Inferior parietal cortex (tissue), 1 donor: Measurements from ENCODE around the gene GPATCH2.

ENCODE experiments used
- DNase-seq: peaks from one replicate; pipeline ENCODE4 v3.0.0-alpha.2; 2016; ENCODE audit errors: extremely low spot score

GPATCH2 gene

GRCh38 chr1:217577336-217577735 lies 53.6 kb downstream of the GPATCH2 start:
- no peak for DNase-seq

- no peak for DNase-seq
Observed at GRCh38 chr1:217574265-217574949, 56.5 kb downstream of the GPATCH2 start.

GRCh38 chr1:217569021-217569420 lies 61.9 kb downstream of the GPATCH2 start:
- DNase-seq, result no peak

DNA sequence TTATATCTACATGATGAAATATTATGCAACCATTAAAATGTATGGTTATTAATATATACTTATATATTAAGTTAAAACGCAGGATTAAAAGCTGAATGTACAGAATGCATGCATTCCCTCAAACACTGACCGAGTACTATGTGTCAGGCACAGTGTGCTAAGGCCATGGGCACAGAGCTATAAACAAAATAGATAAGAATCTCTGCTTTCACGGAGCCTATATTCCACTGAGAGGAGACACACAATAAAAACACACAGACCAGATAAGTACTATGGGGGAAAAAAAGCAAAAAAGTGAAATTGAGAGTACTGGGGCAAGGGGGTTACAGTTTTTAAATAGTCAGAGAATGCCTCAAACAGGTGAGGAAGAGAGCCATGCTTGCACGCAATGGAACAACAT lies 62.7 kb downstream of the GPATCH2 start:
- DNase-seq, result no peak

- no peak for DNase-seq
Observed at GRCh38 chr1:217564833-217565232, 66.1 kb downstream of the GPATCH2 start.

GRCh38 chr1:217564207-217564606 lies 66.7 kb downstream of the GPATCH2 start:
- no peak for DNase-seq

DNA sequence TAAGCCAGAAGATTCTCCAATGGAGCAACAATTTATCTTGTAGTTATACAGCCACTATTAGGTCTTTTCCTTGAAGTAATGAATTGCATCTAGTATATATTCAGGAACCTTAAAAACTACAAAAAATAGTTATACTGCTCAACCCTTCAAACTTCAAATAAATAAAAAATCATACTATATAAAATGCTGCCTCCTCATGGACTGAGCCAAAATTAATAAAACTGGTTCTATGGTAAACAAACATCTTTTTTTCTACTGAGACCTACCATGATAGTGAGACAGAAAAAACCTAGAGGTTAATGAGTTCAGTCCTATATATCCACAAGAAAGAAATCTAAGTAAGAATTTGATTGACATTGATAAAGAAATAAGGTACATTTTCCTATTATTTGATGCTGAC lies 67.7 kb downstream of the GPATCH2 start:
- no peak for DNase-seq

GRCh38 chr1:217562229-217562878 lies 68.5 kb downstream of the GPATCH2 start:
- no peak for DNase-seq

DNA sequence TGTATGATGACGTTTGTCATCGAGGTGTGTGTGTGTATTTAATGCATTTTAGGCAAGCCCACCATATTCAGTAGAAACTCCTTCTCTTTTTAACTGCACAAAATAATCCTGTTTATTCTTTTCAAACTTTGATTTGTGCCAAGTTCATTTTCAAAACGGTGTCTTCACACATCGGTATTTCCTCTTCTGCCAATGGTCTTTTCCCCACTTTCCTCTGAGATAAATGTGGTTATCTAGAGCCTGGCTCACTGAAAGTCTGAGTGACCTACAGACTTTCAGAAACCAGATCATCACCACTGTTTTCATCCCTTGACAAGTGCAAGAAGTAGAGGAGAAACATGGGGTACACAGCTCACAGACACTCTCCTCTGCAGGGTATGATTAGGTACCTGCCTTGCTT lies 69.4 kb downstream of the GPATCH2 start:
- DNase-seq, result no peak

DNA sequence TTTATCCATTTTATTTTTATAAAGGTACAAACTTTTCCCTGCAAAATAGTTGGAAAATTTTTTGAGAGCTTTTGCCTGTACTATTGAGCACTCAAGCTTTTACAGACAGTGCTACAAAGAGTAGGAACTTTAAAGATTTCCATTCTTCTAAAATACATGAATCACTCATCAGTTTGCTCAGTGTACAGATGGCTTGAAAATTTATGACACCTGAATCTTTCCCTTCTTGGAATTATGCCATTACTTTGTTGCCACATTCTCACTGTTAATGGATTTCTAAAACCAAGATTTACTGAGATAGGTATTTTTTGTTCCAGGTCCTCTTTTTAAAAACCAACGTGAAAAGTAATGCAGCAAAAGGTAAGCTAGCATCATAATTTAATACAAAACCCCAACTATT lies 76.0 kb downstream of the GPATCH2 start:
- no peak for DNase-seq

DNA sequence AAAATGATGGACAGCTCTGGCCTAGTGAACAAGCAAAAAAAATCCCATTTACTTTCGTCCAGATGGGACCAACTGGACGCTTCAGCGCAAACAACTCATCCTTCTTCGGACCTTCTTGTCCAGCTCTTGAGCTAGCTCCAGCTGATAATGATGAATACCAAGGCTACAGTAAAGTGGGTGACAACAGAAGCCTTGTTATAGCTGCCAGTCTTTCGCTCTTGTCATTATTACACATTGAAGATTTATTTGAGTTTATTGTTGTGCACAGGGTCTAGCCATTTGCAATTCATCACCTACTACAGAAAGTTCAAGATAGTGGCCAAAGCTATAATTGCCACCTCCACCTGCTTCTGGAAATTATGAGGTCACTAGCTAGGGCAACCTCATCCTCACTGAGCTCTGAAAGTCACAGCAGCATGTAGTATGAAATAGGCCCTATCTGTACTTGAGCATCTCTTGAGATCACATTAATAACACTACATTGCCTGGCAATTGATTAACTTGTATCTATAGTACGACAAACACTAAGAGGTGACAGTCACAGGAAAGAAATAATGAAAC lies 76.9 kb downstream of the GPATCH2 start:
- DNase-seq, result no peak

DNA sequence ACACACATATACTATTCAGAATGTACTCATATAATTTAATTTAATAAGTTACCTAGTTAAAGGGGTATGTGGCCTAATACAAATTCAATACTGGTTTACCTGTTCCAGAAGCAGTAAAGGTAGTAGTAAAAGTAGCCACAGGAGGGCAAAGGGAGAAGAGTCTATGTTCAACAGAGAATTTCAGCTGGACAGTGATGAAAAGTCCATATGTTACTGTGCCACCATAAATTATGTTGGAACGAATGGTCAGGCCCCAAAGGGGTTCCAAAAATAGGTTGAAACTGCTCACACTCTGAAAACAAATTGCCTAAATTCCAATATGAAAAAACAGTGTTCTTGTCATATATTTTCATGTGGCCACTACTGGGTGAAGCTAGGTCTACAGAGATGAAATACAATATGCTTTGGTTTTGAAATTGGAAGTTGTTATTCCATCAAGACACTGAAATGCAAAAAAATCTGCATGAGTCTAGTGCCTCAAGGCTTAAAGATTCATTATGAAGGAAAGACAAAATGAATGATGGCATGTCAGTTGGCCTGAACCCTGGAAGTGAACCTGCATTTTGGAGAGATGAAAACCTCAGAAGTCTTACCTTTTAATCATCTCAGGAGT lies 78.4 kb downstream of the GPATCH2 start:
- no peak for DNase-seq

GRCh38 chr1:217542837-217543236 lies 88.1 kb downstream of the GPATCH2 start:
- DNase-seq, result no peak

- DNase-seq, result no peak
Observed at GRCh38 chr1:217542136-217542777, 88.6 kb downstream of the GPATCH2 start.

- DNase-seq, result no peak
Observed at GRCh38 chr1:217540321-217540720, 90.6 kb downstream of the GPATCH2 start.

DNA sequence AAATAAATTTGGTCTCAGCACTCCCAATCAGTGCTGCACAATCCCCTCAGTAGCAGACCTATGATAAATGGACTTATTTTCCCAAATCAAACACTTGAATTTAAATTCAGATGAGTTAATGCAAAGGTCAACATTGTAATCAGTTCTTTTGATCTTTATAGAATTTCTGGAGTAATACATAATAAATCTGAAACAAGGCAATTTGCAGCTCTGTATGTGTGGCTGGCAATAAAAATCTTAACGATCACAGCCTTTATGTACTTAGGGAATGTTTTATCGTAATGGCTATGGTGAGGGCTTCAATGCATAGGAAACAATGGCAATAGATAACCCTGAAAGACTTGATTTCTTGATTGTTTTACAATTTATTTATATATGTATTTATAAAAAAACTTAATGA lies 91.4 kb downstream of the GPATCH2 start:
- DNase-seq, result no peak

GRCh38 chr1:217535601-217536377 lies 95.1 kb downstream of the GPATCH2 start:
- no peak for DNase-seq

DNA sequence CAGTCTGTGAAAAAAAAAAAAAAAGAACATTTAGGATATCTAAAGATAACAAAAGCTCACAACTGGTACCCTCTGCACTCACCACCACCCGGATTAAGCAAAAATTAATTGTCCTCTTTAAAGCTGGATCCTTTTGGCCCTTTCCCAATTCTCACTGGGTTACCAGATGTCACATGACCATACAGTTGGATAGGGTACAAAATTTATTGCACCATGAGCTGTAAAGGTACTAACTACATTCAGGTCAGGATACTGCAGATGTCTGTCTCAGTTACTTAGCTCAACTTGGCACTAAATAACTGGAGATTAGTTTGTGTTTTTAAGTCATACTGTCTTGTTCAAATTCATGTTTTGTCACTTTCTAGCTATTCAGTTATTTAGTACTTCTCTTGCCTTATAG lies 96.3 kb downstream of the GPATCH2 start:
- DNase-seq, result no peak

DNA sequence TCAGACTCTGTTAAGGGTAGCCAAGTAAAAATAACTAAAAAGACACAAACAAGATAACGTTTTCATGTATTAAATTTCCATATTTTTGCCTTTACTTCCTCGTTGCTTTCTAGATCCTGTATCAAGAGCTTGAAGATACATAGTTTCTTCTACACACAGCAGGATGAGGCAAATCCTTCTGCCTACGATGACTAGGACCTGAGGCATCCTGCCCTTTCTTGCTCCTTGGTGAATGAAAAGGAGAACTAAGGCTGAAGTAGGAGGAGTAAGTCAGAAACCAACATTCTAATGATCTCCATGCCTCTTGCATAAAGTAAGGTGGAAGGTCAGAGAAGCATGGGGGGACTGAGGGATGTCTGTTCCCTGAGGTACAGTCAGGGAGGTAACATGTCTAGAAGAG lies 102.6 kb downstream of the GPATCH2 start:
- no peak for DNase-seq

DNA sequence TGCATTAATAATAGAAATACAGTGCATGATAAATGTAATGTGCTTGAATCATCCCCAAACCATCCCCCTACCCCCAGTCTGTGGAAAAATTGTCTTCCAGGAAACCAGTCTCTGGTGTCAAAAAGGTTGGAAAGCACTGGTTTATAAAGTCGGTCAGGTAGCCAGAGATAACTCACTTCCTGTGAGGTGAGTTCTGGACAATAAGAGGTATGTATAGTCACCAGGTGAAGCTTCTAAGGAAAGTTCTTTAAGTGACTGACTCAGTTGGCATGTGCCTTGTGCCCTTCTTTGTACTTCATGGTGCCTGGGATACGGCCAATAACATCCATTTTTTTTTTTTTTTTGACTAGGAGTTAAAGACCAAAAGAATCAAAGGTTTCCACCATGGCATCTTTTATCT lies 103.7 kb downstream of the GPATCH2 start:
- no peak for DNase-seq

DNA sequence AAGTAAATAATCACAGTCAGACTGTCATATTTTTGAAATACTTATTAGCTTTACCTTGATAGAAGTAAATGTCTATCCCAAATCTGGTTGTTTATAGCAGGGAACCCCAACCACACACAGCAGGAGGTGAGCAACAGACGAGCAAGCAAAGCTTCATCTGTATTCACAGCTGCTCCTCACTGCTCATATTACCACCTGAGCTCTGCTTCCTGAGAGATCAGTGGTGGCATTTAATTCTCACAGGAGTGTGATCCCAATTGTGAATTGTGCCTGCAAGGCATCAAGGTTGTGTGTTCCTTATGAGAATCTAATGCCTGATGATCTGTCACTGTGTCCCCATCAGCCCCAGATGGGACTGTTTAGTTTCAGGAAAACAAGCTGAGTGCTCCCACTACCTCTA lies 104.3 kb downstream of the GPATCH2 start:
- DNase-seq, result no peak
